Upper lobe of left lung (tissue), 4 donors: ENCODE data around the gene MAPK8.

Source experiments
- POLR2A ChIP-seq, 4 donors: fragments of 450-650 bp; IDR thresholded peaks; one replicate each; pipeline ENCODE4 v1.5.1; 2016 to 2017; ENCODE audit warnings: antibody characterized with exemption in 4 of 4, mild to moderate bottlenecking in 2 of 4
- POLR2AphosphoS5 ChIP-seq, 2 donors: sonication (generic); formaldehyde crosslinking; IDR thresholded peaks; one replicate each; pipeline ENCODE4 v1.5.1; 2017; ENCODE audit warnings: antibody characterized with exemption in 2 of 2
- TF ChIP-seq, protein P1 (sequence below), 6 experiments: fragments of 450-650 bp in 4 of 6; fragments of 200-600 bp in 2 of 6; sonication (generic) in 2 of 6; IDR thresholded peaks; one replicate each; pipeline ENCODE4 v1.5.1; 2016 to 2019; ENCODE audit warnings: antibody characterized with exemption in 6 of 6

DNA sequence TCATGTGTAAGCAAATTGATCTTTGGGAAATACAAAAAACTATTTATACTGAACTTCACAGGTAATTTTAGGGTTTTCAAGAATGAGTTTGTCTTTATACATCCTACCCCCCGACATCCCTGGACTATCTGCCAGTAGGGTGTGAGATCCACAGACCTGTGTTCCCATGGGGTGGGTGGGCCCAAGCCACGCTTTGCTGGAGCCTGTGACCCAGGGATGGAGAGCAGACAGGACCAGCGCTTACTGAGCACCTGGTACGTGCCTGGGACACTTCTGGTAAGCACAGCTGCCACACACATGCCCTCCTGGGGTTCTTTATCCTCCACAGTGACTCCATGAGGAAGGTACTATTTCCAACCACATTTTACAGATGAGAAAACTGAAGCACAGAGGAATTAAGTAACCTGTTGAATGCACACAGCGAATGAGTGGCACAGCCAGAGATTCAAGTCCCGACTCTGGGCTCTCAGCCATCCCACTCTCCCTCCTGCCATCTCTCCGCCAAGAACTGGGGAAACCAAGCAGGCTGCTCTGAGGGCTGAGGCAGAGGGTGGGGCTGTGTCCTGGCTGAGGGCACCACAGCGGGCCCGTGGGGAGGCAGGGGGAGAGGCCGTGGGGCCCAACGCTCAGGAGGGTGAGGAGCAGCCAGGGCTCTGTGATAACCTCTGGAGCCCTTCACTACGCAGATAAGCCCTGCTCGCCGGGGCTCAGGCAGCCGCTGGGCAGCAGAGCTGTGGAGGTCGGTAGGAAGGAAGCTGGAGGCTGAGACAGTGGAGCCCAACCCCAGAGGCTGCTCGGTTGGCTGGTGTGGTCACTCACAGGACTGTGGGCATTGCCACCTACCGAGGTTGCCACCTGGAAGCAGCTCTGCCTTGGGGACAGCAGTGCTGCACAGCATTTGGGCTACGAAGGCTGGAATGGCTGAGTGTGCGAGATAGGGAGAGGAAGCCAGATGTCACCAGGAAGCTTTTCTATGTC lies 174.2 kb downstream of the MAPK8 start:
- TF ChIP-seq POLR2A (IDR thresholded peaks at IDR 0.05): no peak
- TF ChIP-seq, protein P1, sequence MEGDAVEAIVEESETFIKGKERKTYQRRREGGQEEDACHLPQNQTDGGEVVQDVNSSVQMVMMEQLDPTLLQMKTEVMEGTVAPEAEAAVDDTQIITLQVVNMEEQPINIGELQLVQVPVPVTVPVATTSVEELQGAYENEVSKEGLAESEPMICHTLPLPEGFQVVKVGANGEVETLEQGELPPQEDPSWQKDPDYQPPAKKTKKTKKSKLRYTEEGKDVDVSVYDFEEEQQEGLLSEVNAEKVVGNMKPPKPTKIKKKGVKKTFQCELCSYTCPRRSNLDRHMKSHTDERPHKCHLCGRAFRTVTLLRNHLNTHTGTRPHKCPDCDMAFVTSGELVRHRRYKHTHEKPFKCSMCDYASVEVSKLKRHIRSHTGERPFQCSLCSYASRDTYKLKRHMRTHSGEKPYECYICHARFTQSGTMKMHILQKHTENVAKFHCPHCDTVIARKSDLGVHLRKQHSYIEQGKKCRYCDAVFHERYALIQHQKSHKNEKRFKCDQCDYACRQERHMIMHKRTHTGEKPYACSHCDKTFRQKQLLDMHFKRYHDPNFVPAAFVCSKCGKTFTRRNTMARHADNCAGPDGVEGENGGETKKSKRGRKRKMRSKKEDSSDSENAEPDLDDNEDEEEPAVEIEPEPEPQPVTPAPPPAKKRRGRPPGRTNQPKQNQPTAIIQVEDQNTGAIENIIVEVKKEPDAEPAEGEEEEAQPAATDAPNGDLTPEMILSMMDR (IDR thresholded peaks at IDR 0.05): no peak
- TF ChIP-seq POLR2AphosphoS5 (IDR thresholded peaks at IDR 0.05): no peak
